GM19193 (cell line): ENCODE data around the gene RARA.
A peak's percentile ranks its signal among the peaks of the same experiment; 100 is the strongest.

Experiments
- POLR2A ChIP-seq: IDR thresholded peaks from 4 replicates; pipeline ENCODE4 v1.6.1; 2011; ENCODE audit not compliant: insufficient read depth, insufficient read length; ENCODE audit errors: extremely low read depth

Gene RARA

GRCh38 chr17:40309949-40310510, 1.1 kb downstream of the RARA start:
- no peak for TF ChIP-seq POLR2A

GRCh38 chr17:40310882-40311391, 2.0 kb downstream of the RARA start:
- TF ChIP-seq POLR2A, result no peak

- TF ChIP-seq POLR2A, result no peak
Measured at GRCh38 chr17:40311575-40311974, 2.6 kb downstream of the RARA start.

GRCh38 chr17:40312131-40312731, 3.3 kb downstream of the RARA start:
- TF ChIP-seq POLR2A, result no peak

- TF ChIP-seq POLR2A, result no peak
Measured at GRCh38 chr17:40312893-40313667, 4.1 kb downstream of the RARA start.

GRCh38 chr17:40313668-40314583, 4.9 kb downstream of the RARA start:
- no peak for TF ChIP-seq POLR2A

GRCh38 chr17:40314584-40314956, 5.6 kb downstream of the RARA start:
- no peak for TF ChIP-seq POLR2A

- TF ChIP-seq POLR2A, result no peak
Measured at GRCh38 chr17:40315206-40315605, 6.2 kb downstream of the RARA start.

GRCh38 chr17:40315678-40316570, 6.9 kb downstream of the RARA start:
- TF ChIP-seq POLR2A, result no peak

GRCh38 chr17:40316571-40317344, 7.8 kb downstream of the RARA start:
- no peak for TF ChIP-seq POLR2A

- no peak for TF ChIP-seq POLR2A
Measured at GRCh38 chr17:40317345-40317873, 8.4 kb downstream of the RARA start.

- peak; percentile 72 for TF ChIP-seq POLR2A
Measured at GRCh38 chr17:40317880-40318829, 9.2 kb downstream of the RARA start.
